Iris pigment epithelial cell (primary cell): ENCODE results near the gene PRSS22.

Source experiments
- DNase-seq: peaks from one replicate; pipeline ENCODE4 v3.0.0-alpha.2; 2011; ENCODE audit warnings: low read depth

Gene PRSS22

GRCh38 chr16:2881783-2882649, 24.0 kb upstream of the PRSS22 start:
- DNase-seq: no peak

GRCh38 chr16:2879854-2880508, 22.0 kb upstream of the PRSS22 start:
- DNase-seq: no peak

GRCh38 chr16:2874912-2875362, 17.0 kb upstream of the PRSS22 start:
- peak; percentile 65 for DNase-seq

GRCh38 chr16:2874032-2874911, 16.3 kb upstream of the PRSS22 start:
- no peak for DNase-seq

GRCh38 chr16:2871926-2872325, 14.0 kb upstream of the PRSS22 start:
- DNase-seq: no peak

GRCh38 chr16:2867987-2868789, 10.2 kb upstream of the PRSS22 start:
- peak; percentile 93 for DNase-seq

GRCh38 chr16:2867661-2867986, 9.7 kb upstream of the PRSS22 start:
- DNase-seq: no peak

- DNase-seq: no peak
These were observed 8.5 kb upstream of the PRSS22 start for GRCh38 chr16:2866431-2866830.

- no peak for DNase-seq
These were observed 7.7 kb upstream of the PRSS22 start for GRCh38 chr16:2865651-2866050.

GRCh38 chr16:2860826-2861567, 3.0 kb upstream of the PRSS22 start:
- no peak for DNase-seq

GRCh38 chr16:2859686-2860265, 1.8 kb upstream of the PRSS22 start:
- DNase-seq: no peak

- DNase-seq: no peak
These were observed 465 bp upstream of the PRSS22 start for GRCh38 chr16:2858245-2859025.

- DNase-seq: no peak
These were observed 1.1 kb downstream of the PRSS22 start for GRCh38 chr16:2856686-2857450.

GRCh38 chr16:2856061-2856670, 1.8 kb downstream of the PRSS22 start:
- DNase-seq: no peak

GRCh38 chr16:2855536-2855935, 2.4 kb downstream of the PRSS22 start:
- DNase-seq: no peak

- no peak for DNase-seq
These were observed 3.2 kb downstream of the PRSS22 start for GRCh38 chr16:2854700-2855309.

- DNase-seq: no peak
These were observed 4.4 kb downstream of the PRSS22 start for GRCh38 chr16:2853531-2854073.
